Measurements from ENCODE around the gene TRIML2. TPM values are rescaled to one million over a fixed set of nuclear protein-coding genes. Genes with fewer than 3 reads are reported as not detected.

TRIML2 gene
- total and polyA plus RNA-seq, 2 of the 13 experiments (the other 11 are each of a cell fraction or from before 2014, with no cell fraction given) = not detected

DNA sequence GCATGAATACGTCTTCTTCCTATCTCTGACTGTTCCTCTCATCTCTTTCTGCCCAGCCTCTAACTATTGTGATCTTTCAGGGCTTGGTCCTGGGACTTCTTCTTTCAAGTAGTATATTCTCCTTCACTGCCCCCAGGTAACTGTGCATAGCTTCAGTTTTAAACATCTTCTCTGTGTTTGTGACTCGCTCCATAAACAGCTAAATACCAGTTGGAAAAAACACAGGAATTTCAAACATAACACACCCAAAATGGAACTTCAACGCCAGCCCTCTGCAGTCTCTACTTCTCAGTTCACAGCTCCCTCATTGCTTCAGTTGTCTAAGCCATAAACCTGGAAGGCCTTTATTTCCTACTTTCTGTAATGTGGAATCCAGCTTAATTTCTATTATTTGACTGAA, 16.6 kb downstream of the TRIML2 start (continued):
- no peak for TF ChIP-seq ZNF841 (CRISPR knock-in tag; IDR thresholded peaks at IDR 0.05; ENCODE audit: borderline replicate concordance)

GRCh38 chr4:188086858-188087257, 22.5 kb downstream of the TRIML2 start:
- whole genome bisulfite sequencing (ENCODE audit: low lambda C conversion rate) = 21% methylated on average over 6 of the region's 6 CpGs
- H4K20me1 ChIP-seq (ENCODE audit: insufficient read depth, low read length) = no peaks in the 10 kb centered on the region
- H3K4me1 ChIP-seq (ENCODE audit: insufficient read depth, low read length) = no peaks in the 10 kb centered on the region
- no TSS peak for BruUV-seq (replicated peaks)
- intact Hi-C loops (cut with micrococcal nuclease; ENCODE audit: unreplicated experiment) (no loop called here), in situ Hi-C loops (cut with HindIII; ENCODE audit: extremely low pct_ligation_motif_present, low pct_unique_long_range_greater_than_20kb) (no loop called here)
- H3K27me3 ChIP-seq (ENCODE audit: control insufficient read depth in 1 of 2, insufficient read depth in 2 of 2, low read length in 2 of 2) = peaks cover 0 to 3% of the 10 kb centered on the region in 2 experiments; a peak in 1 of 5 replicates
- no peaks in the 10 kb centered on the region for H3K9me3 ChIP-seq (ENCODE audit: low read length)
- no peak for DNase-seq (ENCODE audit: low spot score)
- no peaks in the 10 kb centered on the region for H3K36me3 ChIP-seq (replicated peaks in 1 of 2; ENCODE audit: control insufficient read depth in 1 of 2, insufficient read depth in 2 of 2, low read length in 2 of 2)
- no peak overlapping the region for H3K27ac ChIP-seq (ENCODE audit: extremely low read length, insufficient read depth, low read length)
- H3K4me2 ChIP-seq (ENCODE audit: low read depth, low read length) = no peak overlapping the region
- FAIRE-seq = no peak
- no peak overlapping the region for H3K4me3 ChIP-seq (replicated peaks in 1 of 3; ENCODE audit: insufficient read depth in 1 of 3, low read depth in 2 of 3, low read length in 3 of 3)
- H3K9ac ChIP-seq (ENCODE audit: insufficient read depth, low read depth, low read length) = no peak overlapping the region
- ATAC-seq = no peak
- ChIA-PET POLR2A (no interaction called here), CTCF (ENCODE audit: low intra/inter-chr PET ratio, low total read pairs) (no interaction called here)
- no peaks in the 10 kb centered on the region for H3K79me2 ChIP-seq (ENCODE audit: insufficient read depth, low read length)
- H2AFZ ChIP-seq (ENCODE audit: low read length) = no peak overlapping the region
- TF ChIP-seq NFAT5 (CRISPR knock-in tag; IDR thresholded peaks at IDR 0.05) (no peak), E2F5 (CRISPR knock-in tag; conservative IDR thresholded peaks at IDR 0.05) (no peak), CREBL2 (CRISPR knock-in tag; IDR thresholded peaks at IDR 0.05; ENCODE audit: borderline replicate concordance) (no peak), FOXJ3 (CRISPR knock-in tag; IDR thresholded peaks at IDR 0.05; ENCODE audit: borderline replicate concordance) (no peak)
- TF ChIP-seq, protein P1, sequence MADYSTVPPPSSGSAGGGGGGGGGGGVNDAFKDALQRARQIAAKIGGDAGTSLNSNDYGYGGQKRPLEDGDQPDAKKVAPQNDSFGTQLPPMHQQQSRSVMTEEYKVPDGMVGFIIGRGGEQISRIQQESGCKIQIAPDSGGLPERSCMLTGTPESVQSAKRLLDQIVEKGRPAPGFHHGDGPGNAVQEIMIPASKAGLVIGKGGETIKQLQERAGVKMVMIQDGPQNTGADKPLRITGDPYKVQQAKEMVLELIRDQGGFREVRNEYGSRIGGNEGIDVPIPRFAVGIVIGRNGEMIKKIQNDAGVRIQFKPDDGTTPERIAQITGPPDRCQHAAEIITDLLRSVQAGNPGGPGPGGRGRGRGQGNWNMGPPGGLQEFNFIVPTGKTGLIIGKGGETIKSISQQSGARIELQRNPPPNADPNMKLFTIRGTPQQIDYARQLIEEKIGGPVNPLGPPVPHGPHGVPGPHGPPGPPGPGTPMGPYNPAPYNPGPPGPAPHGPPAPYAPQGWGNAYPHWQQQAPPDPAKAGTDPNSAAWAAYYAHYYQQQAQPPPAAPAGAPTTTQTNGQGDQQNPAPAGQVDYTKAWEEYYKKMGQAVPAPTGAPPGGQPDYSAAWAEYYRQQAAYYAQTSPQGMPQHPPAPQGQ (CRISPR knock-in tag; IDR thresholded peaks at IDR 0.05; ENCODE audit: borderline replicate concordance) = no peak
- TF ChIP-seq, protein P2, sequence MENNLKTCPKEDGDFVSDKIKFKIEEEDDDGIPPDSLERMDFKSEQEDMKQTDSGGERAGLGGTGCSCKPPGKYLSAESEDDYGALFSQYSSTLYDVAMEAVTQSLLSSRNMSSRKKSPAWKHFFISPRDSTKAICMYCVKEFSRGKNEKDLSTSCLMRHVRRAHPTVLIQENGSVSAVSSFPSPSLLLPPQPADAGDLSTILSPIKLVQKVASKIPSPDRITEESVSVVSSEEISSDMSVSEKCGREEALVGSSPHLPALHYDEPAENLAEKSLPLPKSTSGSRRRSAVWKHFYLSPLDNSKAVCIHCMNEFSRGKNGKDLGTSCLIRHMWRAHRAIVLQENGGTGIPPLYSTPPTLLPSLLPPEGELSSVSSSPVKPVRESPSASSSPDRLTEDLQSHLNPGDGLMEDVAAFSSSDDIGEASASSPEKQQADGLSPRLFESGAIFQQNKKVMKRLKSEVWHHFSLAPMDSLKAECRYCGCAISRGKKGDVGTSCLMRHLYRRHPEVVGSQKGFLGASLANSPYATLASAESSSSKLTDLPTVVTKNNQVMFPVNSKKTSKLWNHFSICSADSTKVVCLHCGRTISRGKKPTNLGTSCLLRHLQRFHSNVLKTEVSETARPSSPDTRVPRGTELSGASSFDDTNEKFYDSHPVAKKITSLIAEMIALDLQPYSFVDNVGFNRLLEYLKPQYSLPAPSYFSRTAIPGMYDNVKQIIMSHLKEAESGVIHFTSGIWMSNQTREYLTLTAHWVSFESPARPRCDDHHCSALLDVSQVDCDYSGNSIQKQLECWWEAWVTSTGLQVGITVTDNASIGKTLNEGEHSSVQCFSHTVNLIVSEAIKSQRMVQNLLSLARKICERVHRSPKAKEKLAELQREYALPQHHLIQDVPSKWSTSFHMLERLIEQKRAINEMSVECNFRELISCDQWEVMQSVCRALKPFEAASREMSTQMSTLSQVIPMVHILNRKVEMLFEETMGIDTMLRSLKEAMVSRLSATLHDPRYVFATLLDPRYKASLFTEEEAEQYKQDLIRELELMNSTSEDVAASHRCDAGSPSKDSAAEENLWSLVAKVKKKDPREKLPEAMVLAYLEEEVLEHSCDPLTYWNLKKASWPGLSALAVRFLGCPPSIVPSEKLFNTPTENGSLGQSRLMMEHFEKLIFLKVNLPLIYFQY (CRISPR knock-in tag; IDR thresholded peaks at IDR 0.05; ENCODE audit: borderline replicate concordance) = no peak
- TF ChIP-seq, protein P3, sequence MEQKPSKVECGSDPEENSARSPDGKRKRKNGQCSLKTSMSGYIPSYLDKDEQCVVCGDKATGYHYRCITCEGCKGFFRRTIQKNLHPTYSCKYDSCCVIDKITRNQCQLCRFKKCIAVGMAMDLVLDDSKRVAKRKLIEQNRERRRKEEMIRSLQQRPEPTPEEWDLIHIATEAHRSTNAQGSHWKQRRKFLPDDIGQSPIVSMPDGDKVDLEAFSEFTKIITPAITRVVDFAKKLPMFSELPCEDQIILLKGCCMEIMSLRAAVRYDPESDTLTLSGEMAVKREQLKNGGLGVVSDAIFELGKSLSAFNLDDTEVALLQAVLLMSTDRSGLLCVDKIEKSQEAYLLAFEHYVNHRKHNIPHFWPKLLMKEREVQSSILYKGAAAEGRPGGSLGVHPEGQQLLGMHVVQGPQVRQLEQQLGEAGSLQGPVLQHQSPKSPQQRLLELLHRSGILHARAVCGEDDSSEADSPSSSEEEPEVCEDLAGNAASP (CRISPR knock-in tag; IDR thresholded peaks at IDR 0.05; ENCODE audit: borderline replicate concordance) = no peak

Data from HepG2 (cell line).